ACC112 (cell line): ENCODE results near the gene TRPM3.

Experiments
- H2AFZ ChIP-seq: fragments of 200-600 bp; sonication (generic); one replicate; pipeline ENCODE4 v1.6.0; 2017; ENCODE audit warnings: antibody characterized with exemption, low read length; ENCODE audit not compliant: unreplicated experiment
- H3K27ac ChIP-seq: fragments of 200-600 bp; sonication (generic); 2 replicates; pipeline ENCODE4 v1.5.1; 2014; ENCODE audit warnings: low read depth, mild to moderate bottlenecking, antibody characterized with exemption, low read length, moderate library complexity
- H3K27me3 ChIP-seq: fragments of 200-600 bp; sonication (generic); 2 replicates; pipeline ENCODE4 v1.6.1; 2014; ENCODE audit warnings: mild to moderate bottlenecking, antibody characterized with exemption, low read length, moderate library complexity, mixed read lengths; ENCODE audit not compliant: insufficient read depth
- H3K36me3 ChIP-seq: fragments of 200-600 bp; sonication (generic); 2 replicates; pipeline ENCODE4 v1.6.1; 2016; ENCODE audit warnings: mild to moderate bottlenecking, antibody characterized with exemption, low read length, moderate library complexity, mixed read lengths; ENCODE audit not compliant: insufficient read depth
- H3K4me1 ChIP-seq: fragments of 200-600 bp; sonication (generic); one replicate; pipeline ENCODE4 v1.6.1; 2016; ENCODE audit warnings: low read length, mixed read lengths; ENCODE audit not compliant: insufficient read depth, unreplicated experiment, control insufficient read depth
- H3K4me3 ChIP-seq: fragments of 200-600 bp; sonication (generic); 2 replicates; pipeline ENCODE4 v1.5.1; 2014; ENCODE audit warnings: mild to moderate bottlenecking, low read depth, low read length
- H3K79me2 ChIP-seq: fragments of 200-600 bp; sonication (generic); one replicate; pipeline ENCODE4 v1.6.0; 2016; ENCODE audit warnings: low read length; ENCODE audit not compliant: control insufficient read depth, unreplicated experiment, insufficient read depth

Gene TRPM3

GRCh38 chr9:70485273-70485858, 636.1 kb downstream of the TRPM3 start:
- H2AFZ ChIP-seq = peak overlapping the region; percentile 54
- H3K4me3 ChIP-seq = no peak overlapping the region
- H3K4me1 ChIP-seq = peaks cover 50% of the 10 kb centered on the region
- no peaks in the 10 kb centered on the region for H3K79me2 ChIP-seq
- no peaks in the 10 kb centered on the region for H3K27me3 ChIP-seq
- H3K27ac ChIP-seq = peak overlapping the region; percentile 63
- H3K36me3 ChIP-seq = no peaks in the 10 kb centered on the region

- Histone ChIP-seq H3K36me3 (no peaks in the 10 kb centered on the region), H3K27me3 (no peaks in the 10 kb centered on the region), H3K4me1 (peaks cover 59% of the 10 kb centered on the region), H3K79me2 (no peaks in the 10 kb centered on the region), H3K4me3 (no peak overlapping the region), H2AFZ (peak overlapping the region; percentile 54), H3K27ac (peak overlapping the region; percentile 63)
Observed at GRCh38 chr9:70484232-70485130, 636.9 kb downstream of the TRPM3 start.

- H3K4me3 ChIP-seq = no peak overlapping the region
- no peak overlapping the region for H2AFZ ChIP-seq
- no peaks in the 10 kb centered on the region for H3K36me3 ChIP-seq
- peaks cover 67% of the 10 kb centered on the region for H3K4me1 ChIP-seq
- no peaks in the 10 kb centered on the region for H3K79me2 ChIP-seq
- peak overlapping the region; percentile 99 for H3K27ac ChIP-seq
- H3K27me3 ChIP-seq = no peaks in the 10 kb centered on the region
Observed at GRCh38 chr9:70481471-70481870, 640.0 kb downstream of the TRPM3 start.

- Histone ChIP-seq H3K79me2 (no peaks in the 10 kb centered on the region), H3K27ac (peak overlapping the region; percentile 99), H3K4me3 (peak overlapping the region; percentile 34), H3K4me1 (peaks cover 62% of the 10 kb centered on the region), H3K27me3 (no peaks in the 10 kb centered on the region), H3K36me3 (no peaks in the 10 kb centered on the region), H2AFZ (peak overlapping the region; percentile 2)
Observed at GRCh38 chr9:70480405-70480980, 640.9 kb downstream of the TRPM3 start.

DNA sequence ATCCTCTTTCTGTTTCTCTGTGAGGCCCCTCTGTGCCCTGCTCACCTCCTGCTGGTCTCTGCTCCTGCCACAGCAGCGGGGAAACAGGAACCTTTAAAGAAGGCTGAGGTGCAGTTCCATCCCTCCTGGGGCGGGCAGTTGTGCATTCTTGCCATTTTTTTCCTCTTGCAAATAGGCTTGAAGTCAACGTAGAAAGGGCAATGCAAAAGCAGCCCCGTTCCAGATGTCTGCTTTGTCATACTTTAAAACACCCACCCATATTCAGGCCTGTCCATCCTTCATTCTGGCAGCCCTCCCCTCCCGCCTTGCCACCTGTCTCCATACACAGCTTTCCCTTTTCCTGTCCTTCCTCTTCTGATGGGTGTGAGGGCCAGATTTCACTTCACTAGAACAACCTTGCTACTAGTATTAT, 641.5 kb downstream of the TRPM3 start:
- H3K36me3 ChIP-seq = no peaks in the 10 kb centered on the region
- H3K27ac ChIP-seq = peak overlapping the region; percentile 99
- no peaks in the 10 kb centered on the region for H3K27me3 ChIP-seq
- peak overlapping the region; percentile 34 for H3K4me3 ChIP-seq
- H3K79me2 ChIP-seq = no peaks in the 10 kb centered on the region
- peaks cover 60% of the 10 kb centered on the region for H3K4me1 ChIP-seq
- H2AFZ ChIP-seq = no peak overlapping the region
